GM06990 (cell line): ENCODE results near the gene TPCN1.

Source experiments
- DNase-seq: peaks from one replicate; pipeline ENCODE4 v3.0.0-alpha.2; 2011; ENCODE audit not compliant: insufficient read length; ENCODE audit errors: extremely low read depth
- H3K27me3 ChIP-seq: replicated peaks from 2 replicates; pipeline ENCODE4 v1.6.0; 2011; ENCODE audit warnings: low read length; ENCODE audit not compliant: control insufficient read depth, insufficient read depth
- H3K36me3 ChIP-seq: 2 replicates; pipeline ENCODE4 v1.5.1; 2011; ENCODE audit warnings: low read length; ENCODE audit not compliant: control insufficient read depth, insufficient read depth
- H3K4me3 ChIP-seq: replicated peaks from 2 replicates; pipeline ENCODE4 v1.5.1; 2011; ENCODE audit warnings: low read depth, mild to moderate bottlenecking, control low read depth, low read length
- TF ChIP-seq, protein P1 (sequence below): IDR thresholded peaks from 2 replicates; pipeline ENCODE4 v1.5.1; 2011; ENCODE audit warnings: low read length, control low read depth, mild to moderate bottlenecking, inconsistent platforms; ENCODE audit not compliant: insufficient read depth, poor library complexity, severe bottlenecking

The TPCN1 gene

DNA sequence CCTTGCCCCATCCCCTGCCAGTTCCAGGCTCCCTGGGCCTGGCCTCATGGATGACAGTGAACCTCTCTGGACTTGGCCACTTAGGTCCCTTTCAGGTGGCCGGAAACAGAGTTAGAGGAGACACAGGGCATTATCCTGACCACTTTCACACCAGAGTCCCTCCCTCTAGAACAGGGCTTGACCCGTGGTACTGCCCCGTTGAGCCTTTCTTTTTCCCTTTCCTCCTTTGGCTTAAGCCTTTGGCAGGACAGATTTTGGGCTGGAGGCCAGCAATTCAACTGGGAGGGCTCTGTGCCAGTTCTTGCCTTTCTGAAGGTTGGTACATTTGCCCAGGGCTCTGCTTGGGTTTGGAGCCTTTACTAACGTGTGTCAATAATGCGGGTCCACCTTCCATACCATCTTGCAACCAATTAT lies 22.8 kb downstream of the TPCN1 start:
- TF ChIP-seq, protein P1, sequence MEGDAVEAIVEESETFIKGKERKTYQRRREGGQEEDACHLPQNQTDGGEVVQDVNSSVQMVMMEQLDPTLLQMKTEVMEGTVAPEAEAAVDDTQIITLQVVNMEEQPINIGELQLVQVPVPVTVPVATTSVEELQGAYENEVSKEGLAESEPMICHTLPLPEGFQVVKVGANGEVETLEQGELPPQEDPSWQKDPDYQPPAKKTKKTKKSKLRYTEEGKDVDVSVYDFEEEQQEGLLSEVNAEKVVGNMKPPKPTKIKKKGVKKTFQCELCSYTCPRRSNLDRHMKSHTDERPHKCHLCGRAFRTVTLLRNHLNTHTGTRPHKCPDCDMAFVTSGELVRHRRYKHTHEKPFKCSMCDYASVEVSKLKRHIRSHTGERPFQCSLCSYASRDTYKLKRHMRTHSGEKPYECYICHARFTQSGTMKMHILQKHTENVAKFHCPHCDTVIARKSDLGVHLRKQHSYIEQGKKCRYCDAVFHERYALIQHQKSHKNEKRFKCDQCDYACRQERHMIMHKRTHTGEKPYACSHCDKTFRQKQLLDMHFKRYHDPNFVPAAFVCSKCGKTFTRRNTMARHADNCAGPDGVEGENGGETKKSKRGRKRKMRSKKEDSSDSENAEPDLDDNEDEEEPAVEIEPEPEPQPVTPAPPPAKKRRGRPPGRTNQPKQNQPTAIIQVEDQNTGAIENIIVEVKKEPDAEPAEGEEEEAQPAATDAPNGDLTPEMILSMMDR = no peak
- peaks cover 26% of the 10 kb centered on the region for H3K36me3 ChIP-seq
- H3K4me3 ChIP-seq = no peak overlapping the region
- no peak for DNase-seq
- H3K27me3 ChIP-seq = no peaks in the 10 kb centered on the region

GRCh38 chr12:113244478-113244958 lies 23.3 kb downstream of the TPCN1 start:
- no peak for DNase-seq
- peaks cover 25% of the 10 kb centered on the region for H3K36me3 ChIP-seq
- H3K27me3 ChIP-seq = no peaks in the 10 kb centered on the region
- TF ChIP-seq, protein P1 = no peak
- H3K4me3 ChIP-seq = no peak overlapping the region

DNA sequence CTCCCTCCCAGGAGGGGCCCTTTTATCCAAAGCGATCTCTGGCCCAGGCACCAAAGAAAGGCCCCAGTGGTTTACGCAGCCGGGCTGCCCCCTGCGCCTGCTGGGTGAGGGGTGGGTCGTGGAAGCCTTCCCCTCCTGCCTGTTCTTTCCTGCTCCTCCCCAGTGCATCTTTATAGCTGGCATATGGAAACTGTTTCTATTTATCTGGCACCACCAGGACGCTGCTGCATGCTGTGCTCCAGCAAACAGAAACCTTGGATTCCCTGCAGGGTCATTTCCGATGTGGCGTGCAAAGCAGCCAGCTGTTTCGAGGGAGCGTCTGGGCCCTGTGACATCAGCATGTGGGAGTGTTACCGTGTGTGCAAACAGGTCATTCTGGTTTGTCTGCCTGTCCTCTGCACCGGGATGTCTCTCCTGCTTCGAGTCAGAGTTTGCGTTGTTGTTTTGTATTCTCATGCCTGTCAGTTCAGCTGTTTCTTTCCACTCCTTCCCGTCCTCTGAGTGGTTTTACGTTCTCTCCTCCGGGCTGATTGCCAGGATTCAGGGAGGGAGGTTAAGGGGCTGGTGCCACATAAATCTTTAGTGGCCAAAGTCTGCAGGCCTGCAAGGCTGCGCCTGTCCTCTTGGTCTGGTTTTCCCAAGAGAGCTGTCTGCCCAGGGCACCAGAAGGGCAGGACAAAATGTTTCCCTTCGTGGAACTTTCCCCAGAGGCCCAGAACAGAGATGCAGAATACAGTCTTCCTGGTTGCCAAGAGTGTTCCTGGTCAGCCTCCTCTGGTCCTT lies 24.6 kb downstream of the TPCN1 start:
- no peaks in the 10 kb centered on the region for H3K27me3 ChIP-seq
- DNase-seq = no peak
- TF ChIP-seq, protein P1 = no peak
- H3K4me3 ChIP-seq = no peak overlapping the region
- H3K36me3 ChIP-seq = peaks cover 27% of the 10 kb centered on the region

- Histone ChIP-seq H3K36me3 (peaks cover 22% of the 10 kb centered on the region), H3K27me3 (no peaks in the 10 kb centered on the region), H3K4me3 (no peak overlapping the region)
- no peak for DNase-seq
- TF ChIP-seq, protein P1 = no peak
These were observed 25.3 kb downstream of the TPCN1 start for GRCh38 chr12:113246478-113247122.

DNA sequence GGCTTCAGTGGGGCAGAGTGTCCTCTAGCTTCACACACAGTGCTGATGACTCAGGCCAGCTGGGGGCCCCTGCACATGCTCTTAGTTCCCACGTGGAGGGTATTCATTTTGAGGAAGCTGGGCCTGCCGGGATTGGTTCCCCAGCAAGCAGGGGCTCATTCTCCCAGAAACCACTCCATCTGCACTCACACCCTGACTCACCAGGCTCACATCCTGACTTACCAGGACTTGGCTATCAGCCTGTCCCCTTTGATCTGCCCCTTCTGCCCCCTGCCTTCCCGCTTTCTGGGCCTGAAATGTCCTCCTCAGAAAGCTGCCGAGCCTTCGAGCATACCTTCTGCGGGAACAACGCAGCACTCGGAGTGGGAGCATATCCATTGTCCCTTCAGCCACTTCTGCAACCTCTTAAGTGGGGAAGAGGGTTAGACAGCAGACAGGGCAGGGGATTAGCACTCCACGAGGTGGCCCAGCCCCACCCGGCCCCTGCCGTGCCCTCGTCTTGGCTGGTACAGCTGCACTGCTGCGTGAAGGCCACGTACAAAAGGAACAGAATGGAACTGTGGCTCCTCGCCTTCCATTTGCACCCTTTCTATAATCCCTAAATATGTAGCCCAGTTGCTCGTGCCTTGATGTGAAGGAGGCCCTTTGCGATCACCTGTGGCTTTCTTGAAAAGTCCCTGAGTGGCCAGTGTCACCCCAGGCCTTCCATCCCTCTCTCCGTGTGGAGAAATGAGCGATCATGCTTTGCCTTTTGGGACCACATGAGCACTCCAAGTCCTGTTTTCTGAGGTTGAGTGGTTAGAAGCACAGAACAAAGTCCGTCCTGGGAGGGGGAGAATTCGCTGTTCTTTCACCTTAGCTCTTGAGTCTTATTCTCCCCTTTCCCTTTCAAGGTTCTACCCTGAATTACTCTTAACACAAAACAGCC lies 26.1 kb downstream of the TPCN1 start:
- H3K36me3 ChIP-seq = peaks cover 24% of the 10 kb centered on the region
- DNase-seq = no peak
- TF ChIP-seq, protein P1 = no peak
- H3K27me3 ChIP-seq = no peaks in the 10 kb centered on the region
- H3K4me3 ChIP-seq = no peak overlapping the region
